Sigmoid colon (tissue), 4 donors: ENCODE data around the gene LAMP1.

Source experiments
- POLR2AphosphoS5 ChIP-seq, 4 donors: sonication (generic); formaldehyde crosslinking; IDR thresholded peaks; one replicate each; pipeline ENCODE4 v1.6.1; 2017; ENCODE audit warnings: antibody characterized with exemption in 4 of 4
- TF ChIP-seq, protein P1 (sequence below), 4 experiments: fragments of 450-650 bp in 3 of 4; fragments of 200-600 bp in 1 of 4; IDR thresholded peaks; one replicate each; pipeline ENCODE4 v1.5.1; 2016 to 2019; ENCODE audit warnings: antibody characterized with exemption in 4 of 4, mild to moderate bottlenecking in 3 of 4, moderate library complexity in 2 of 4

DNA sequence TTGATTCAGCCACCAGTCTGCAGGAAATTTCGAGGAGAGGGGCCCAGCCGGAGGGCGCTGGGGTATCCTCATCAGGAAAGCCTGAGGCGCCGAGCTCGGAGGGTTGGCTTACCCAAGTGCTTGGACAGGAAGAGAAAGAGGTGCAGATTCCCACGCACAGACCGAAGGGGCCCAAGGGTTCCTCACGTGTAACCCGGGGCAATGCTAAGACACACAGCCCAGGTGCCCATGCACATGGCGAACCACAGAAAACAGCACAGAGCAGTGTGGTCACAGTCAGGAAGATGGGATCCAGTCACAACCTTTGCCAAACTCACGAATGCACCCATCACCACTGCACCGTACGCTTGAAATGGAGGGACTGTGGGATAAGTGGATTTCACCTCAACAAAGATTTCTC, 36.0 kb downstream of the LAMP1 start:
- TF ChIP-seq, protein P1, sequence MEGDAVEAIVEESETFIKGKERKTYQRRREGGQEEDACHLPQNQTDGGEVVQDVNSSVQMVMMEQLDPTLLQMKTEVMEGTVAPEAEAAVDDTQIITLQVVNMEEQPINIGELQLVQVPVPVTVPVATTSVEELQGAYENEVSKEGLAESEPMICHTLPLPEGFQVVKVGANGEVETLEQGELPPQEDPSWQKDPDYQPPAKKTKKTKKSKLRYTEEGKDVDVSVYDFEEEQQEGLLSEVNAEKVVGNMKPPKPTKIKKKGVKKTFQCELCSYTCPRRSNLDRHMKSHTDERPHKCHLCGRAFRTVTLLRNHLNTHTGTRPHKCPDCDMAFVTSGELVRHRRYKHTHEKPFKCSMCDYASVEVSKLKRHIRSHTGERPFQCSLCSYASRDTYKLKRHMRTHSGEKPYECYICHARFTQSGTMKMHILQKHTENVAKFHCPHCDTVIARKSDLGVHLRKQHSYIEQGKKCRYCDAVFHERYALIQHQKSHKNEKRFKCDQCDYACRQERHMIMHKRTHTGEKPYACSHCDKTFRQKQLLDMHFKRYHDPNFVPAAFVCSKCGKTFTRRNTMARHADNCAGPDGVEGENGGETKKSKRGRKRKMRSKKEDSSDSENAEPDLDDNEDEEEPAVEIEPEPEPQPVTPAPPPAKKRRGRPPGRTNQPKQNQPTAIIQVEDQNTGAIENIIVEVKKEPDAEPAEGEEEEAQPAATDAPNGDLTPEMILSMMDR (IDR thresholded peaks at IDR 0.05), result no peak
- no peak for TF ChIP-seq POLR2AphosphoS5 (IDR thresholded peaks at IDR 0.05)
